SK-N-SH (cell line): ENCODE results near the gene SLC26A1. TPM values are rescaled to one million over a fixed set of nuclear protein-coding genes. Genes with fewer than 3 reads are reported as not detected.

Experiments used
- CTCF ChIA-PET: fragments of 300-600, 350-600 bp; formaldehyde crosslinking; extraction: SDS; loops from one replicate; lab custom pipeline; 2021; lab: Yijun Ruan, JAX
- POLR2A ChIA-PET: fragments of 350-600 bp; sonication (Branson Sonifier 250); formaldehyde crosslinking; extraction: SDS; loops from one replicate; lab custom pipeline; 2020; ENCODE audit warnings: antibody characterized with exemption, inconsistent platforms; lab: Yijun Ruan, JAX
- DNase-seq: peaks from one replicate; pipeline ENCODE4 v3.0.0; 2012
- H2AFZ ChIP-seq: fragments of 200-600 bp; sonication (generic); 2 replicates; pipeline ENCODE4 v1.8.1; 2016; ENCODE audit warnings: antibody characterized with exemption, mild to moderate bottlenecking, low read depth
- H3F3A ChIP-seq: fragments of 200-600 bp; sonication (generic); replicated peaks from 2 replicates; pipeline ENCODE3; 2016; ENCODE audit warnings: antibody characterized with exemption, mild to moderate bottlenecking; ENCODE audit not compliant: insufficient read depth
- H3K27ac ChIP-seq, 2 experiments: fragments of 200-500 bp in 1 of 2; fragments of 200-600 bp in 1 of 2; sonication (Bioruptor generic) in 1 of 2; sonication (generic), shearing (Covaris generic) in 1 of 2; 2 replicates each; pipeline versions ENCODE4 v1.5.1 to v1.6.1; 2014 to 2016; ENCODE audit warnings: low read depth in 2 of 2, inconsistent platforms in 1 of 2, low read length in 1 of 2, mild to moderate bottlenecking in 1 of 2, mixed read lengths in 1 of 2
- H3K27me3 ChIP-seq: fragments of 200-600 bp; sonication (generic), shearing (Covaris generic); 2 replicates; pipeline ENCODE4 v1.6.1; 2016; ENCODE audit warnings: mixed run types; ENCODE audit not compliant: insufficient read depth
- H3K36me3 ChIP-seq, 2 experiments: fragments of 200-500 bp in 1 of 2; fragments of 200-600 bp in 1 of 2; sonication (Bioruptor generic) in 1 of 2; sonication (generic) in 1 of 2; replicated peaks in 1 of 2; 2 replicates each; pipeline versions ENCODE3 to v1.5.1; 2014 to 2016; ENCODE audit warnings: low read length in 1 of 2, mild to moderate bottlenecking in 1 of 2; ENCODE audit not compliant: insufficient read depth in 2 of 2, control insufficient read depth in 1 of 2
- H3K4me1 ChIP-seq, 2 experiments: fragments of 200-500 bp in 1 of 2; fragments of 200-600 bp in 1 of 2; sonication (Bioruptor generic) in 1 of 2; sonication (generic), shearing (Covaris generic) in 1 of 2; 2 replicates each; pipeline versions ENCODE4 v1.5.1 to v1.6.1; 2014 to 2016; ENCODE audit warnings: low read depth in 1 of 2, low read length in 1 of 2, mixed run types in 1 of 2; ENCODE audit not compliant: insufficient read depth in 2 of 2, control insufficient read depth in 1 of 2
- H3K4me2 ChIP-seq: fragments of 200-600 bp; sonication (generic), shearing (Covaris generic); 2 replicates; pipeline ENCODE4 v1.6.1; 2017; ENCODE audit warnings: mixed run types
- H3K4me3 ChIP-seq, 2 experiments: fragments of 200-500 bp in 1 of 2; fragments of 200-600 bp in 1 of 2; sonication (Bioruptor generic) in 1 of 2; sonication (generic), shearing (Covaris generic) in 1 of 2; 2 replicates each; pipeline versions ENCODE4 v1.5.1 to v1.8.1; 2014 to 2016; ENCODE audit warnings: low read depth in 2 of 2, inconsistent platforms in 1 of 2, low read length in 1 of 2, mild to moderate bottlenecking in 1 of 2, mixed read lengths in 1 of 2, moderate library complexity in 1 of 2
- H3K79me2 ChIP-seq: fragments of 200-600 bp; sonication (generic); 2 replicates; pipeline ENCODE4 v1.8.1; 2017; ENCODE audit warnings: mild to moderate bottlenecking; ENCODE audit not compliant: insufficient read depth
- H3K9ac ChIP-seq: fragments of 200-600 bp; sonication (generic); 2 replicates; pipeline ENCODE4 v1.6.1; 2017; ENCODE audit warnings: mixed run types
- H3K9me2 ChIP-seq: fragments of 200-600 bp; sonication (generic); 2 replicates; pipeline ENCODE4 v1.6.1; 2017; ENCODE audit warnings: mixed run types
- H3K9me3 ChIP-seq: fragments of 200-600 bp; sonication (generic); 2 replicates; pipeline ENCODE4 v1.6.1; 2017; ENCODE audit warnings: mixed run types, mild to moderate bottlenecking, moderate library complexity
- H4K20me1 ChIP-seq: fragments of 200-600 bp; sonication (generic); 2 replicates; pipeline ENCODE4 v1.6.1; 2017; ENCODE audit warnings: mild to moderate bottlenecking, mixed run types; ENCODE audit not compliant: insufficient read depth
- CTCF ChIP-seq: fragments of 200-600 bp; sonication (generic); IDR thresholded peaks from 2 replicates; pipeline ENCODE4 v1.6.1; 2017; ENCODE audit warnings: antibody characterized with exemption, mild to moderate bottlenecking, moderate library complexity
- ELF1 ChIP-seq: IDR thresholded peaks from 2 replicates; pipeline ENCODE4 v1.4.0; 2012
- EP300 ChIP-seq, 2 experiments: IDR thresholded peaks; 2 replicates each; pipeline versions ENCODE4 v1.4.0 to v1.6.1; 2012; ENCODE audit warnings: borderline replicate concordance in 1 of 2, low read depth in 1 of 2, low read length in 1 of 2
- FOSL2 ChIP-seq: IDR thresholded peaks from 2 replicates; pipeline ENCODE4 v1.4.0; 2012; ENCODE audit warnings: low read depth, mild to moderate bottlenecking, moderate library complexity, borderline replicate concordance
- FOXJ3 ChIP-seq: sonication (generic); formaldehyde crosslinking; IDR thresholded peaks from 2 replicates; pipeline ENCODE4 v1.5.1; 2020; ENCODE audit warnings: mild to moderate bottlenecking, missing genetic modification reagents
- FOXM1 ChIP-seq: IDR thresholded peaks from 2 replicates; pipeline ENCODE4 v1.4.0; 2012; ENCODE audit warnings: low read depth, mild to moderate bottlenecking
- GABPA ChIP-seq: IDR thresholded peaks from 2 replicates; pipeline ENCODE4 v1.4.0; 2012; ENCODE audit warnings: low read depth, mild to moderate bottlenecking
- IRF3 ChIP-seq: fragments of 150-350 bp; IDR thresholded peaks from 2 replicates; pipeline ENCODE4 v1.6.1; 2016; ENCODE audit warnings: mild to moderate bottlenecking, low read depth, low read length
- JUND ChIP-seq: IDR thresholded peaks from 2 replicates; pipeline ENCODE4 v1.4.0; 2012
- MAX ChIP-seq: IDR thresholded peaks from 2 replicates; pipeline ENCODE4 v1.4.0; 2012; ENCODE audit warnings: low read depth
- MXI1 ChIP-seq: IDR thresholded peaks from 2 replicates; pipeline ENCODE4 v1.6.1; 2012; ENCODE audit warnings: mild to moderate bottlenecking, low read depth, low read length, improper control_type of control experiment
- NRF1 ChIP-seq: IDR thresholded peaks from 2 replicates; pipeline ENCODE4 v1.6.1; 2012; ENCODE audit warnings: low read depth, mild to moderate bottlenecking, low read length
- REST ChIP-seq: IDR thresholded peaks from 2 replicates; pipeline ENCODE4 v1.6.1; 2012; ENCODE audit warnings: mild to moderate bottlenecking, low read depth, low read length, moderate library complexity
- RFX5 ChIP-seq: IDR thresholded peaks from 2 replicates; pipeline ENCODE4 v1.6.1; 2012; ENCODE audit warnings: mild to moderate bottlenecking, improper control_type of control experiment, low read length
- RXRA ChIP-seq: IDR thresholded peaks from 2 replicates; pipeline ENCODE4 v1.4.0; 2012; ENCODE audit warnings: low read depth, mild to moderate bottlenecking, borderline replicate concordance
- SIN3A ChIP-seq: IDR thresholded peaks from 2 replicates; pipeline ENCODE4 v1.6.1; 2012; ENCODE audit warnings: low read depth, mild to moderate bottlenecking, low read length, moderate library complexity, borderline replicate concordance
- SMC3 ChIP-seq: IDR thresholded peaks from 2 replicates; pipeline ENCODE4 v1.6.1; 2012; ENCODE audit warnings: low read depth, low read length, improper control_type of control experiment
- TEAD4 ChIP-seq: IDR thresholded peaks from 2 replicates; pipeline ENCODE4 v1.4.0; 2012; ENCODE audit warnings: mild to moderate bottlenecking, borderline replicate concordance; ENCODE audit not compliant: insufficient read depth
- USF2 ChIP-seq: fragments of 150-350 bp; IDR thresholded peaks from 2 replicates; pipeline ENCODE4 v1.6.1; 2017; ENCODE audit warnings: antibody characterized with exemption, low read length, low read depth, borderline replicate concordance
- YY1 ChIP-seq: IDR thresholded peaks from 2 replicates; pipeline ENCODE4 v1.4.0; 2012; ENCODE audit warnings: low read depth, mild to moderate bottlenecking
- WGBS: methylation state at CpG from one replicate; pipeline ENCODE4 v1.1.6; 2017; ENCODE audit warnings: low lambda C conversion rate; 5-methylcytosine and 5-hydroxymethylcytosine counted together
- polyA plus RNA-seq, 3 experiments: library from polyadenylated mRNA; depleted of rRNA; stranded (reverse); fragments of >200 nt; gene quantifications; 2 replicates each; pipeline ENCODE4 v1.2.3, GENCODE V29; 2012

The SLC26A1 gene
- polyA plus RNA-seq, 1 of the 3 experiments (the other 2 are of a cell fraction), result 0.05 TPM

GRCh38 chr4:965048-965765 lies 28.0 kb downstream of the SLC26A1 start:
- H4K20me1 ChIP-seq, result no peaks in the 10 kb centered on the region
- H3K27me3 ChIP-seq, result no peaks in the 10 kb centered on the region
- TF ChIP-seq JUND (no peak), CTCF (no peak), EP300 (IDR thresholded peaks at IDR 0.05; ENCODE audit: borderline replicate concordance in 1 of 2, low read depth in 1 of 2, low read length in 1 of 2) (no peak), REST (no peak), NRF1 (no peak), ELF1 (no peak), FOSL2 (no peak), GABPA (no peak), TEAD4 (no peak), MAX (no peak), IRF3 (no peak), FOXM1 (no peak), FOXJ3 (CRISPR knock-in tag) (no peak), MXI1 (no peak), USF2 (no peak), YY1 (no peak), RFX5 (no peak), SMC3 (no peak), SIN3A (no peak), RXRA (no peak)
- WGBS, result 97% methylated on average over 5 of the region's 26 CpGs
- no peaks in the 10 kb centered on the region for H3K4me1 ChIP-seq
- no peak overlapping the region for H3K9ac ChIP-seq
- no peak overlapping the region for H3K4me3 ChIP-seq
- POLR2A ChIA-PET, result no interaction called here
- H3F3A ChIP-seq, result no peaks in the 10 kb centered on the region
- H2AFZ ChIP-seq, result no peak overlapping the region
- no peaks in the 10 kb centered on the region for H3K9me2 ChIP-seq
- no peak overlapping the region for H3K4me2 ChIP-seq
- H3K9me3 ChIP-seq, result no peaks in the 10 kb centered on the region
- H3K79me2 ChIP-seq, result no peaks in the 10 kb centered on the region
- peaks cover 0 to 47% of the 10 kb centered on the region in 2 experiments for H3K36me3 ChIP-seq
- no peak for DNase-seq
- H3K27ac ChIP-seq, result no peak overlapping the region
- CTCF ChIA-PET, result no interaction called here
